GM19467 (cell line): Measurements from ENCODE around the gene CKM.
"Not testable (repeated sequence)": the region's sequence is repeated elsewhere in the genome, so short reads cannot be mapped to it uniquely, and the experiment has no call there.

ENCODE experiments used
- ATAC-seq: cut with Tn5 transposase; IDR thresholded peaks from one replicate; pipeline ENCODE4 v1.9.1; 2021; ENCODE audit warnings: mild to moderate bottlenecking, moderate library complexity; ENCODE audit not compliant: unreplicated experiment

CKM gene

DNA sequence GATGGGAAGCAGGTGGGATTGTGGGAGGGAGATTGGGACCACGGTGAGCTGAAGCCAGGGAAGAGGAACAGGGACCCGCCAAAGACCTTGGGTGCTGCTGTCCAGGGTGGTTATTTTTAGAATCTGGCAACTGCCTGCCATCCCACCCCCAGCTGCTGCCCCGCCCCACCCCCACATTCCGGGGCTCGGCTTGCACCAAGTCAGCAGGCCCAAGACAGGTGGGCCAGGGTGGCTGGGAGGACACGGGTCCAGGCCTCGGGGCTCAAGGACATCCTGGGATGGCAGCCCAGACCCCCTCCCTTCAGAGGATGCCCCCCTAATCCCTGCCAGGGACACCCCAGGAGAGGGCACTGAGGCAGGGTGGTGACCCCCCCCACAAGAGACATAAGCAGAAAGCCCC, 827 bp downstream of the CKM start:
- ATAC-seq = no peak

DNA sequence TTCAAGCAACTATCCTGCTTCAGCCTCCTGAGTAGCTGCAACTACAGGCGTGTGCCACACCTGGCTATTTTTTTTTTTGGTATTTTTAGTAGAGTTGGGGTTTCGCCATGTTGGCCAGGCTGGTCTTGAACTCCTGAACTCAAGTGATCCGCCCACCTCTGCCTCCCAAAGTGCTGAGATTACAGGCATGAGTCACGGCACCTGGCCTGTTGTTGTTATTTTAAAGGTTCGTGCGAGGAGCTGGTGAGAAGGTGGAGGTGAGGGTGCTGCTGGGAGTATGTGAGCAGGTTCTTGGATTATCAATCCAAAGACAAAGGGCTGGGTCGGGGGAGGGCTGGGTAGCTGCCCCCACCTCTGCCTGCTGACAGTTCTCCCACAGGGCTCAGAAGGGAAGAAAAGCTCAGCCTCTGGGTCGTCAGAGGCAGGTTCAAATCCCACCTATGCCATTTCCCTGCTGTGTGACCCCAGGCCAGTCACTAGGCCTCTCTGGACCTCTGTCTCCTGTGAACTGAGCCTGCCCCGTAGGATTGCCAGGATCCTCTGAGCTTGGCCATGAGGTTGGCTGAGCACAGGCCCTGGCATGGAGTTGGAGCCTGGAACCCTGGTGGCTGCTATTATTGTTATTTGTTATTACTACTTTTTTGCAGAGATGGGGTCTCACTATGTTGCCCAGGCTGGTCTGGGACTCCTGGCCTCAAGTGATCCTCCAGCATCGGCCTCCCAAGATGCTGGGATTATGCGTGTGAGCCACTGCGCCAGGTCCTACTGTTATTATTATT, 1.5 kb downstream of the CKM start:
- ATAC-seq = no peak

DNA sequence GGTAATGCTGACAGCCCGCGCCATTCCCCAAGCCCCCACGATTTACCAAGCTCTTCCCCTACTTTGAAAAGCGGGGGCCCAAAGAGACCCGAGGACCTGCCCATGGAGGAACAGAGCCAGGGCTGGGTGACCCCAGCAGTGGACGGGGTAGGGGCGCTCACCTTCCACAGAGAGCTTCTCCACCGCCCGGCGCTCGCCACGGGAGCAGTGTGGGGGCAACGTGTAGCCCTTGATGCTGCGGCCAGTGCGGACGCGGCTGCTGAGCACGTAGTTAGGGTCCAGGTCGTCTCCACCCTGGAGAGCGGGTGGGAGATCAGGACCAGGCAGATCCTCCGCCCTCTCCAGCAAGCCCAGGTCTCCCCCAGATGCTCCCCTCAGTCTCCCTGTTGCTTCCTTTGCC, 7.4 kb downstream of the CKM start:
- ATAC-seq = no peak

DNA sequence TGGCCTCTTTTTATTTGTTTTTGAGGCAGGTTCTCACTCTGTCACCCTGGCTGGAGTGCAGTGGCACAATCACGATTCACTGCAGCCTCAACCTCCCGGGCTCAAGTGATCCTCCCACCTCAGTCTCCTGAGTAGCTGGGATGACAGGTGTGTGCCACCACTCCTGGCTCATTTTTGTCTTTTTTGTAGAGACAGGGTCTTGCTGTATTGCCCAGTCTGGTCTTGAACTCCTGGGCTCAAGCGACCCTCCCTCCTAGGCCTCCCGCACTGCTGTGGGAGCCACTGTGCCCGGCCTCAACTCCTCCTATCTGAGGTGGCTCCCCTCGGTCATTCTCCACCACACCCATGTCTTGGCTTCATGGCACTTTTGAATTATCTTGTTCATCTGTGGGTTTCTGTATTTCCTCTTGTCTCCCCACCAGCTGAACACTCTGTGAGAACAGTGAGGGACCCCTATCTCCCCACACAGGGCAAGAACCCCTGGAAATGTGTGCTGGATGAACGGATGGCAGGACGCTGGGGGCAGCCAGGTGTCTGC, 7.9 kb downstream of the CKM start:
- ATAC-seq = no peak

DNA sequence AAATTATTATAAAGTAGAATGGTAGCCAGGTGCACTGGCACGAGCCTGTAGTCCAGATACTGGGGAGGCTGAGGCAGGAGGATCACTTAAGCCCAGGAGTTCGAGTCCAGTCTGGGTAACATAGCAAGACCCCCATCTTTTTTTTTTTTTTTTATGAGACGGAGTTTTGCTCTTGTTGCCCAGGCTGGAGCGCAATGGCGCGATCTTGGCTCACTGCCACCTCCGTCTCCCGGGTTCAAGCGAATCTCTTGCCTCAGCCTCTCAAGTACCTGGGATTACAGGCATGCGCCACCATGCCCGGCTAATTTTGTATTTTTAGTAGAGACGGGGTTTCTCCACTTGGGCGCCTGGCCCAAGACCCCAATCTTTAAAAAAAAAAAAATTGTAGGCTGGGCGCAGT, 10.4 kb downstream of the CKM start:
- ATAC-seq = not testable (repeated sequence)

DNA sequence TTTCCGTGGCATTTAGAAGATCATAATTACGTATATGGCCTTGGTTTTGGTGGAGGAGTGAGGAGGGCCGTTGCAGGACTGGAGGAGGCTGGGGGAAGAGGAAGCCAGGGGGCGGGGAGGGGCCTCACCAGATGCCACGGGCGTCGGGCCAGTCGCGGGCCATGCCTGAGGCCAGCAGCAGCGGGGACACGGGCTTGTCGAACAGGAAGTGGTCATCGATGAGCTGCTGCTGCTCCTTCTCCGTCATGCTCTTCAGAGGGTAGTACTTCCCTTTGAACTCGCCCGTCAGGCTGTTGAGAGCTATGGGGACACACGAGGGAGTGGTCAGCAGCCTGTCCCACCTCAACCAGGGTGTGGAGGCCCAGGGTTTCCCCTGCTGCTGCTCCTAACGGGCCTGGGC, 11.1 kb downstream of the CKM start:
- ATAC-seq = no peak

DNA sequence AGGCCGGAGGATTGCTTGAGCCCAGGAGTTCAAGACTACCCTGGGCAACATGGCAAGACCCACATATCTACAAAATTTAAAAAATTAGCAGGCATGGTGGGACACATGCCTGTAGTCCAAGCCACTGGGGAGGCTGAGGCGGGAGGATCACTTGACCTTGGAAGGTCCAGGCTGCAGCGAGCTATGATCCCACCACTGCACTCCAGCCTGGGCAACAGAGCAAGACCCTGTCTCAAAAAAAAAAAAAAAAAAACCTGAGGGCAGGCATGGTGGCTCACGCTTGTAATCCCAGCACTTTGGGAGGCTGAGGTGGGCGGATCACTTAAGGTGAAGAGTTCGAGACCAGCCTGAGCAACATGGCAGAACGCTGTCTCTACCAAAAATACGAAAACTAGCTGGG, 13.4 kb downstream of the CKM start:
- not testable (repeated sequence) for ATAC-seq

DNA sequence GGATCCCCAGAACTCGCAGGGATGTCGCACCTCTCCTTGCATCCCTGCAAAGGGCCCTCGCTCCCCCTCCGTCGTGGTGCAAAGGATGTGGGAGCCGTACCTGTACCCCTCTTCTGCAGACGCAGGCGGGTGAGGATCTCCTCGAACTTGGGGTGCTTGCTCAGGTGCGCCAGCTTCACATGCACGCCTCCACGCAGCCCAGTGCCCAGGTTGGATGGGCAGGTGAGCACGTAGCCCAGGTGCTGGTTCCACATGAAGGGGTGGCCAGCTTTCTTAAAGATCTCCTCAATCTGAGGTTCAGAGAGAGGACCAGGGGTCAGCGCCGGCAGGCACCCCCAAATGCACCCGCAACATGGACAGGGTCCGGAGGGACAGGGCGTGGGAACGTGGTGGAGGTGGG, 15.3 kb downstream of the CKM start:
- ATAC-seq = no peak

DNA sequence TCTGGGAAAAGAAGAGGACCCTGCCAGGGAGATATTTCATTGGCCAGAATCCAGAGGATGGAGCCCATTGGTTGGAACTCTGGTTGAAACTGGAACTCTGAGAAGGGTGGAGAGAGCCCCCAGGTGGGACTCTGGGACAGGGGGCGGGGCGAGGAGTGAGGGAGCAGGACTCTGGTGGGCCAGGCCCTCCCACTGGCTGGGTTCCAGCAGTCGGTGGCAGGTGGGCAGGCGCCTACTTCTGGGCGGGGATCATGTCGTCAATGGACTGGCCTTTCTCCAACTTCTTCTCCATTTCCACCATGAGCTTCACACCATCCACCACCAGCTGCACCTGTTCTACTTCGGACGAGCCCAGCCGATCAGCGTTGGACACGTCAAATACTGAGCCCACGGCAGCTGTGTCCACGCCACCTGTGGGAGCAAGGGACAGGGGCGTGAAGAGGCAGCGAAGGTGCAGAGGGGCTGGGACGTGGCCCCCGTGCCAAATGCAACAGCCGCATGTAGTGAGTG, 16.1 kb downstream of the CKM start:
- no peak for ATAC-seq

DNA sequence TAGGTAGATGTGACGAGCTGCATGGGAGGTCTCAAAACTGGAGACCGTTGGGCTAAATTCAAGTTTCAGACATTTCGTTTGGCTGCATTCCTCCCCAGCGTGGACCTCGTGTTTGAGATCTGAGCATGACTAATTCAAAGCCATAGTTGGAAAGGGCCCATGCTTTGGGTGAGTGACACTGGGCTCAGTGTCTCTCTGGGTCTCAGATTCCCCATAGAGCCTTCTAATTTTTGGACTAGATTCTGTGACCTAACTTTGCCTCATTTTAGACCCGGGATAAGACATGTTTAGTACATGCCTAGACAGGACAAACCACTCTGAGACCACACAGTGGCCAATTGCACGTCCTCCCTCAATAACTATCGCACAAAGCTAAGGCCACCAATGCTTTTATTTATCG, 16.6 kb downstream of the CKM start:
- no peak for ATAC-seq

DNA sequence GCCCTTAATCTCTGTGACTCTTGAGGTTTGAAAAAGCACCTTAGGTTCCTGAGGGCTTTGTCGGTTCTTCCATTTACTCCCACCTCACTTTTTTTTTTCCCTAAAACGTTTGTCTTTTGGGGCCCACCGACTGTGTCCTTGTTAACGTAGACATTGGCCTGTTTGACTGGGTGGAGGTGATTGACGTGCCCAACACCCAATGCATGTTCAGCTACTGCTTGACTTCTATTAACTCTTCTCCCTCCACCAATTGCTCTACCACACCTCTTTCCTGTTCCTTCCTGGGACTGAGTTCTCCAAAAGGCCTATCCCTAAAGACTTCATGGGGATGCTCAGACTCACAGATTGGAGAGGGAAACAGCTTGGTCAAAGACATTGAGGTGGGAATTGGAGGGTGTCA, 17.3 kb downstream of the CKM start:
- no peak for ATAC-seq

DNA sequence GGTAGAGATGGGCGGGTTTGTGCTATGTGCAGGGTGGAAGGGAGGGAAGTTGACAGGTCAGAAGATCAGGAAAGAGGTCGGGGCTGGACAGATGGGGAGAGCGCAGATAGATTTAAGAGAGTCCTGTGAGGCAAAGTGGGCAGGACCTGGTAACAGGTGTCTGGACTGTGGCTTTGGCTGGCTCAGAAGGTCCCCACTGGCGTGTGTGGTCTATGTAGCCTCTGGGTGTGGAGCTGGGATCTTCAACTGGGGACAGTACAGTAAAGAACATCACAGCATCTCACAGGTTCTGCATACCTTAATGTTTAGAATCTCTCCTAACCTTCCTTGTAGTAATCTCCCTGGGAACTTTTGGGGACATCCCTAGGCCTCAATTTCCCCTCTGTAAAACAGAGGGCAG, 17.7 kb downstream of the CKM start:
- ATAC-seq = no peak

DNA sequence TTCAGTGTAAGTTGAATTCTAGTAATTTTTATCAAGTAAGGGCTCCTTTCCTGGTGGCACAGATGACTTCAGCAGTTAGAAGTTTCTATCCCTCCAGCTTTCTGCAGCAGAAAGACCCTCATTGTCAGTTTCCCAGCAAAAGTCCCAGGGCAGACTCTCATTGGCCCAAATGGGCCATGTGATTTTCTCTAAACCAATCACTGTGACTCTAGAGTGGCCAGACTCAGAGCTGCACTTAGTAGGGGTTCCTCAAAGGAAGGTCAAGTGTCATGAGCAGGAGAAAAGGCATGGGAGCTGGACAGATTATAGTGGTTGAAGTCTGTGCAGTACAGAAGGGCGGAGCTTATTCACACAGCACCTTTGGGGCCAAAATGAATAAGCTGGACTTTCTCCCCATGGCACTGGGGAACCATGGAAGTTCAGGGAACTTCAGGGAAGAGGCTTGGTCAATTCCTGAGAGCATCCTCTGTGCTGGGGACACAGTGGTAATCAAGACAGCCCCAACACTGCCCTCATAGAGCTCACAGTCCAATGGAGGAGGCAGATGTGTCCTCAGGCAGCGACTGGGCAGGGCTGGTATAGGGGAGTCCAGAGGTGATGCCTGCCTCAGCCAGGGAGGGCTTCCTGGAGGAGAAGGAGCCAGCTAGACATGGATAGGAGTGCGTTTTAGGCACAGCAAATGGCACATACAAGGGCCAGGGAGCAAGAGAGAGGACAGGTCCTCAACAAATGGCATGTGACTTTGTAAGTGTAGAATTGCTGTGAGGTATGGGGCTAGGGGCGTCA, 18.3 kb downstream of the CKM start:
- no peak for ATAC-seq

DNA sequence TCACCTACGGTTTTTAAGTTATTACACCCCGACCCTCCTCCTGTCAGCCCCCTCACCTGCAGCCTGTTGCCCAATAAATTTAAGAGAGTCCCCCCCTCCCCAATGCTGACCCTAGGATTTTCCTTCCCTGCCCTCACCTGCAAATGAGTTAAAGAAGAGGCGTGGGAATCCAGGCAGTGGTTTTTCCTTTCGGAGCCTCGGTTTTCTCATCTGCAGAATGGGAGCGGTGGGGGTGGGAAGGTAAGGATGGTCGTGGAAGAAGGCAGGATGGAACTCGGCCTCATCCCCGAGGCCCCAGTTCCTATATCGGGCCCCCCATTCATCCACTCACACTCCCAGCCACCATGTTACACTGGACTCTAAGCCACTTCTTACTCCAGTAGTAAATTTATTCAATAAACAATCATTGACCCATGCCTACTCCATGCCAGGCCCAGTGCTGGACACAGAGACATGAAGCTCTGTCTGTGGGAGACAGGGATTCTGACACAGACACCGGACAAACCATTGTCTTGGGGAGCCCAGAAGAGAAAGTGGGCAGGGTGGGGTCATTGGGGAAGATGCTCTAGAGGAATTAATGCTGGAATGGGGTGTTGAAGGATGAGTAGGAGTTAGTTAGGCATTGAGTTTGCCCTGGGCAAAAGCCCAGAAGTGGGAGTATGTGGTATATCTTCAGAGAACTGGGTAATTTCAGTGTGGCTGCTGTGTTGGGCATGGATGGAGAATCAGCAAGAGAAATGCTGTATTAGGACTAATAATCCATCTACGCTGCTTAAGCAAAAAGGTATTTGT, 19.2 kb downstream of the CKM start:
- no peak for ATAC-seq

DNA sequence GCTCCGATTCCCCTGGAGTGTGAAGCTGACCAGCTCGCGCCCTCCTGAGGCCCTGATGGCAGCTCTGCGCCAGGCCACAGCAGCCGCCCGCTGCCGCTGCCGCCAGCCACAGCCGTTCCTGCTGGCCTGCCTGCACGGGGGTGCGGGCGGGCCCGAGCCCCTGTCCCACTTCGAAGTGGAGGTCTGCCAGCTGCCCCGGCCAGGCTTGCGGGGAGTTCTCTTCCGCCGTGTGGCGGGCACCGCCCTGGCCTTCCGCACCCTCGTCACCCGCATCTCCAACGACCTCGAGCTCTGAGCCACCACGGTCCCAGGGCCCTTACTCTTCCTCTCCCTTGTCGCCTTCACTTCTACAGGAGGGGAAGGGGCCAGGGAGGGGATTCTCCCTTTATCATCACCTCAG, 20.3 kb downstream of the CKM start:
- ATAC-seq = no peak

DNA sequence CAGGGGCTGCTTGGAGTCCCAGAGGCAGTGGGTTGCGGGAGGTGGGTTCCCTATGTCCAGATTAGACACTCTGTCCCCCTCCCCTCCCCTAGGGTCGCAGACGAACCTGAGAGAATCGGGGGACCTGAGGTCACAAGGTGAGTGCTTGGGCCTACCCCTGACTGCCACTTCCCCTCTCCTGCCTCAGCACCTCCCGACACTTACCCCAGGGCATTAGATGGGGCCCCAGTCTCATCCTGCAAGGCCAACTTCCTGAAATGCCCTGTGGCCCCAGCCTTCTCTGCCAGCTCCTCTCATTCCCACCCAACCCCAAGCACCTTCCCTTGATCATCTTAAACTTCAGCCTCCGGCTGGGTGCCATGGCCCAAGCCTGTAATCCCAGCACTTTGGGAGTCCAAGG, 23.0 kb downstream of the CKM start:
- ATAC-seq = no peak

DNA sequence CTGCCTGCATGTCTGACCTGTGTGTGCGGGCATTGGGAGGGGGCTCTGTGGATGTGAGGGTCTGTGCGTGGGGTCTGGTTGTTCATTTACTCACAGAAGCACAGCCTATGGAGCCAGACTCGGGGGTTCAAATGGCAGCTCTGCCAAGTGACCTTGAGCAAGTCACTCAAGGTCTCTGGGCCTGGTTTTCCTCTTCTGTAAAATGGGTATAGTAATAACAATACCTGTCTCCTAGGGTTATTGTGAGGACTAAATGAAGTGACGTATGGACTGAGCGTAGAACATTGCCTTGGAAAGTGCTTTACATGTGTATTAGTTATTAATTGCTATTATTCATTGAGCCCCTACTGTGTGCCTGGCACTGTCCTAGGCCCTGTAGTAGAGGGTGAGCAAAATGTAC, 24.4 kb downstream of the CKM start:
- ATAC-seq = no peak

DNA sequence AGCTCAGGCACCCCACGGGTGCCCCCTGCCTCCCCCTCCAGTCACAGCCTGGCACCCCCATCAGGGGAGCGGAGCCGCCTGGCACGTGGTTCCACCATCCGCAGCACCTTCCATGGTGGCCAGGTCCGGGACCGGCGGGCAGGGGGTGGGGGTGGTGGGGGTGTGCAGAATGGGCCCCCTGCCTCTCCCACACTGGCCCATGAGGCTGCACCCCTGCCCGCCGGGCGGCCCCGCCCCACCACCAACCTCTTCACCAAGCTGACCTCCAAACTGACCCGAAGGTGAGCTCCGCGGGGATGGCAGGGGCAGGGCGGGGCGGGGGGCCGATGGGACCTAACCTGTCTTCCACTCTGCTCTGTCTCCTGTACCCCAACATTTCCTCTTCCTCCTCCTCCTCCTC, 25.0 kb downstream of the CKM start:
- ATAC-seq = no peak

DNA sequence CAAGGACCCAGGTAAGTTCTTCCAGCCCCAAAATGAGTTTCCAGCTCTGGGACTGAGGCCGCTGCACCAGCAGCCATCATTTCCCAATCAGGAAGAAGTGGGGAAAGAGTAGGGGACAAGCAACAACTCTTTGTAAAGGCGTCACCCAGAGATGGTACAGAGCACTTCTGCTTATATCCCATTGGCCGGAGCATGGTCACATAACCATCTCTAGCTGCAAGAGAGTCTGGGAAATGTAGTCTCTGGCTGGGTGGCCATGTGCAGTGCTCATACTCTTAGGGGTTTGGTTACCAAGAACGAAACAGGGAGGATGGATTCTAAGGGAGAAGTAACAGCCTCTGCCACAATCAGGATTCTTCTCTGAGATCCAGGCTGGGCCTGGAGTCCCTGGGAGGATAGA, 26.3 kb downstream of the CKM start:
- ATAC-seq = no peak

DNA sequence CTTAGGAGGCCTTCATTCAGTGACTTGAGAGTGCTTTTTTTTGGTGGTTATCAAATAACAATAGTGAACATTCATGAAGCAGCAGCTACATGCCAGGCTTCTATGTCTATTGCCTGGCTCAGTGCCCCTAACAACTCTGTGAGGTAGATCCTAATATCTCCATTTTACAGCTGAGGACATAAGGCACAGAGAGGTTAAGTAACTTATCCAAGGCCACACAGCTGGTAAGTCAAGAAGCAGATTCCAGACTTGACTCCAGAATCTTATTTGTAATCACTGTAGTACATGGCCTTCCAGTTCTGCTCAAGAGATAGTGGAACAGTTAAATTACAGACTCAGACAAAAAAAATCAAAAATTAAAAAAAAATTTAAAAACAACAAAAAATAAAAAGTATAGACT, 26.8 kb downstream of the CKM start:
- no peak for ATAC-seq

DNA sequence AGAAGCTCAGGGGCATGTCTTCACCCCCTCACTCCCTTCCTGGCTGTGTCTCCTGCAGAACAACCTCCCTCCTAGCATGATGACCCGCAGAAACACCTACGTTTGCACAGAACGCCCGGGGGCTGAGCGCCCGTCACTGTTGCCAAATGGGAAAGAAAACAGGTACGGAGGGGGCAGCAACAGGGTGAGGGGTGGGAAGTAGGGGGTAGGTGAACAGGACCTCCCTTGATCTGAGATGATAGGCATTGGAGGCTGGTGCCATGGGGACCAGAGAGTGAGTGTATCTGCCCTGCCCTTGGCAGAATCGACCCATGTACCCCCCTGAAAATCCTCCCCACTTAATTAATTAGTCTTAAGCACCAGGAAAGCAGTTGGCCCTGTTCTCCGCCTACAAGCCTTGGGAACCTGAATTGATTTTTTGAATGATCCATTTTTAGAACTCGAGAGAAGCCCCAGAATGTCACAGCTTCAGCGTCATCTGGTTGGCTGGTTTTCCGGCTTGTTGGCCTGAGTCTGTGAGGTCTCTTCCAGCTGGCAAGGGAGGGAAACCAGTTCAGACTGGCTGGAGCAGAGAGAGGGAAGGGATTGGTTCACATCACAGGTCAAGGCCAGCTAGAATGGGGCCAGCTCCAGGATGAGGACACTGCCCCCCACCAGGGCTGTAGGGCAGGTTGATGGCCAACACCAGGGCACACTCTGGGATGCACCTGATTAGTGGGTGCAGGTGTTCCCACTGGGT, 28.2 kb downstream of the CKM start:
- ATAC-seq = no peak
